Transverse colon (tissue), 4 donors: ENCODE results near the gene SBNO2.

Experiments used
- CTCF ChIP-seq, 5 experiments: fragments of 200-600 bp in 3 of 5; fragments of 450-650 bp in 2 of 5; sonication (generic) in 3 of 5; IDR thresholded peaks; 1 replicate in 2 of 5; 2 replicates in 3 of 5; pipeline ENCODE4 v1.5.1; 2016 to 2017; ENCODE audit warnings: antibody characterized with exemption in 5 of 5, inconsistent platforms in 3 of 5, mild to moderate bottlenecking in 2 of 5, moderate library complexity in 1 of 5
- POLR2A ChIP-seq: fragments of 450-650 bp; IDR thresholded peaks from one replicate; pipeline ENCODE4 v1.6.1; 2016; ENCODE audit warnings: antibody characterized with exemption, mild to moderate bottlenecking, moderate library complexity
- POLR2AphosphoS5 ChIP-seq, 3 donors: sonication (generic); formaldehyde crosslinking; IDR thresholded peaks; one replicate each; pipeline ENCODE4 v1.6.1; 2016; ENCODE audit warnings: antibody characterized with exemption in 3 of 3

GRCh38 chr19:1123381-1123780 lies 50.7 kb downstream of the SBNO2 start:
- no peak for TF ChIP-seq CTCF (IDR thresholded peaks at IDR 0.05)
- TF ChIP-seq POLR2AphosphoS5 (IDR thresholded peaks at IDR 0.05), result no peak
- TF ChIP-seq POLR2A, result no peak
